Spinal cord (tissue), 10 donors: ENCODE data around the gene PARD3B. TPM values are rescaled to one million over a fixed set of nuclear protein-coding genes. Genes with fewer than 3 reads are reported as not detected.
A peak's percentile ranks its signal among the peaks of the same experiment; 100 is the strongest.

Source experiments
- DNase-seq, 6 donors: peaks; one replicate each; pipeline versions ENCODE4 v3.0.0 to v3.0.0-alpha.2; 2013 to 2015; ENCODE audit warnings: low spot score in 6 of 6, low read depth in 4 of 6
- H3K27ac ChIP-seq: one replicate; pipeline ENCODE4 v1.5.1; 2013; ENCODE audit warnings: low read depth, low read length, control low read depth
- H3K27me3 ChIP-seq: one replicate; pipeline ENCODE4 v1.6.1; 2013; ENCODE audit warnings: low read length; ENCODE audit not compliant: control insufficient read depth, insufficient read depth
- H3K36me3 ChIP-seq: one replicate; pipeline ENCODE4 v1.6.1; 2013; ENCODE audit warnings: low read length; ENCODE audit not compliant: control insufficient read depth, insufficient read depth
- H3K4me1 ChIP-seq: one replicate; pipeline ENCODE4 v1.6.1; 2013; ENCODE audit warnings: low read length; ENCODE audit not compliant: control insufficient read depth, insufficient read depth
- H3K4me3 ChIP-seq: one replicate; pipeline ENCODE4 v1.5.1; 2013; ENCODE audit warnings: low read depth, low read length, control low read depth
- H3K9me3 ChIP-seq: one replicate; pipeline ENCODE4 v1.6.1; 2013; ENCODE audit warnings: low read length; ENCODE audit not compliant: control insufficient read depth, insufficient read depth
- WGBS: methylation state at CpG from one replicate; pipeline ENCODE4 v1.1.5; 2013; ENCODE audit warnings: missing lambda C conversion rate; ENCODE audit not compliant: insufficient coverage; 5-methylcytosine and 5-hydroxymethylcytosine counted together
- polyA plus RNA-seq, 2 donors: library from polyadenylated mRNA; unstranded; fragments of 120-200 nt; gene quantifications; one replicate each; pipeline ENCODE4 v1.2.1, GENCODE V29; 2013; ENCODE audit not compliant: insufficient read length in 2 of 2
- total RNA-seq, 2 donors: library from RNA; depleted of rRNA in 1 of 2; stranded (reverse); fragments of 120-200 nt in 1 of 2; fragments of >200 nt in 1 of 2; gene quantifications; one replicate each; pipeline versions ENCODE4 v1.2.3 to v1.2.4, GENCODE V29; 2013 to 2014
- donor health status: healthy.

The PARD3B gene
- total and polyA plus RNA-seq, 4 donors = 10.8 to 34.6 (median 22.1) TPM

DNA sequence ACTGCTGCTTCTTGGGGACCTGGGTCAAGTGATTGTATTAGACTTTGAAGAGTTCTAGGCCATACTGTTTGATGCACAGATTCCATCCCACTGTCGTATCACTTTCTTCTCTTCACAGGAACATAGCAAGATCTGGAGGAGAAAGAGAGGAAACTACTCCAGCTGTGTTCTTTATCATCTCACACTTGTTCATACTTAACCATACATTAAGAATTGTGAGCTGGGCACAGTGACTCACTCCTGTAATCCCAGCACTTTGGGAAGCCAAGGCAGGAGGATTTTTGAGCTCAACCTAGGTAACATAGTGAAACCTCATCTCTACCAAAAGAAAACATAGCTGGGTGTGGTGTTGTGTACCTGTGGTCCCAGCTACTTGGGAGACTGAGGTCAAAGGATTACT is 111.7 kb downstream of the PARD3B start:
- Histone ChIP-seq H3K27me3 (no peaks in the 10 kb centered on the region), H3K27ac (no peak overlapping the region), H3K36me3 (no peaks in the 10 kb centered on the region), H3K9me3 (no peaks in the 10 kb centered on the region), H3K4me3 (no peak overlapping the region), H3K4me1 (no peaks in the 10 kb centered on the region)
- no CpG with 5 or more reads among the region's 1 CpG for WGBS
- no peak for DNase-seq

DNA sequence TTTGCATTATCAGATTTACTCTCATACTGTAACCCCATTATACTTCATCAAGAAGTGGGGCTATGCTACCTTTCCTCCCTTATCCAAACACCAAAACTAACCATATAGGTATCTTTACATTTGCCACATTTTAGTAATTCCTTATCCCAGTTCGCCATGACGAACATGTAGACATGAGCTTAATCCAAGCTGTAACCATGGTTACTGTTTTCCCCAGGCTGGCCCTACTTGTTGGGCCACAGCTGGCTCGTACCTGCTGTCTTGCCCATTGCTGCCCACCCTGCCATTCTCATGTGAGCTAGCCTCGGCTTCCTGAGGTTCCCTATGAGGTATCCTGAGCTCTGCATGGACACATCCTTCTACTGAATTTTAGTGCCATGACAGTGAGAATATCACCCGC is 117.7 kb downstream of the PARD3B start:
- H3K27me3 ChIP-seq = no peaks in the 10 kb centered on the region
- H3K4me1 ChIP-seq = no peaks in the 10 kb centered on the region
- H3K4me3 ChIP-seq = no peak overlapping the region
- DNase-seq = no peak
- whole genome bisulfite sequencing = 91% methylated on average over 4 of the region's 5 CpGs
- no peaks in the 10 kb centered on the region for H3K9me3 ChIP-seq
- no peaks in the 10 kb centered on the region for H3K36me3 ChIP-seq
- no peak overlapping the region for H3K27ac ChIP-seq

DNA sequence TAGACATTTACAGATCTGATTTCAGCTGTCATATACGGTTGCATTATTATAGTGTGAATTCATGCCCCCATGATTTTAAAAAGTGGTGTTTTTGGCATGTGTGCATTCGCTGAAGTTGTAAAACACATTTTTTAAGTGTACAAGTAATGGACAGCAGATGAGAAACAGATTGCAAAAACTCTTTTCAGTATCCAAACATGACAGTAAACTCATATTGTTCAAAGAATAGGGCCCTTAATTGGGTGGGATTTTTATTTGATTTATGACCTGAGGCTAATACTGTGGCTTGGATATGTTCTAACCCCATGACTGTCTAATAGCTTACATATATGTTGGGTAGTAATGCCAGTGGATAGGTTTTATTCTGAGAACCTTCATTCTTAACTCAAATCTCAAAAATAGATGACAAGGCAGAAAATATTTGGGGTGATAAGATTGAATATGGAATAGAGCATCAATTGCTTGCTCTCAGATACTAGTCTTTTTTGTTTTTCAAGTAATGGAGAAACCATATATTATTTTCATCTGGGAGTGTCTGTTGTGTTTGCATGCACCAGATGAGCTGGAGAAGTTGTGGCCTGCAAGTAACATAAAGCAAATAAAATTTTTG is 118.6 kb downstream of the PARD3B start:
- H3K36me3 ChIP-seq = no peaks in the 10 kb centered on the region
- no peaks in the 10 kb centered on the region for H3K9me3 ChIP-seq
- WGBS = no CpG with 5 or more reads among the region's 2 CpGs
- H3K27me3 ChIP-seq = no peaks in the 10 kb centered on the region
- DNase-seq = no peak
- no peaks in the 10 kb centered on the region for H3K4me1 ChIP-seq
- no peak overlapping the region for H3K4me3 ChIP-seq
- H3K27ac ChIP-seq = no peak overlapping the region

DNA sequence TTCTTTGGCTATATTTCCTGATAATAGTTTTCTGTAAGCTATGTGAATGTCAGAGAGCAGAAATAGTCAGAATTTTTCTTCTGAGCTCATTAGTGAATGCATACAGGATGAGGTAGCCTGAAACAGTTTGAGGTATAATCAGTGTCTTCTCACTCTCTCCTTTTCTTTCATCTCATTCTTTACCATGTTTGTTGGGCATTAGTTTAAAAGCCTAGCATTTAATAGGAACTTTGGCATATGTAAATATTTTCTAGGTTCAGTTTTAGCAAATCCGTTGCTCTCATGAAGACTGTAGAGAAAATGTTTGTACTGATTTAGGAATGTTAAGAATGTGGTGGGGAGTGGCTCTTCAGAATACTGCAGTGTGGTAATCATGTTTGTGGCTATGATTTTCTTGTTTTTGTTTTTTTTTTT is 119.4 kb downstream of the PARD3B start:
- no CpG with 5 or more reads among the region's 1 CpG for WGBS
- peak in 1 of 6 donors; percentile 11 for DNase-seq

DNA sequence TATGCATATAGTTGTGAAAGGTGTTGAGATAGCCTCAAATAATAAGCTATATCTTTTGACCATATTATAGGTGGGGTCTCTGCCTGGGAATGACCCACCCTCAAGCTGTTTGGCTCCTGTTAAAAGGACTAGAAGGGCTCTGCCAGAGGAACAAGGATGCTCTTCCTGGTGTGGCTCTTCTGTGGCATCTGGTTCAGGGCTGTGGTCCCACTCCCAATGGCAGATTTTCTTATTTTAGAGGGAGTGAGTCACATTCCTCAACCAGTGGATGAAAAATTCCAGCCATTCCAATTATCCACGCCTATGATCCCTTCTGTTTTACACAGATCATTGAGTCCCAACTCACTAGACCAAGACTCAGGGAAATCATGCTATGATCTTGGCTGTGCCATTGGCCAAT is 119.9 kb downstream of the PARD3B start:
- Histone ChIP-seq H3K27ac (peak overlapping the region; percentile 7), H3K36me3 (no peaks in the 10 kb centered on the region), H3K27me3 (no peaks in the 10 kb centered on the region), H3K9me3 (no peaks in the 10 kb centered on the region), H3K4me3 (no peak overlapping the region), H3K4me1 (no peaks in the 10 kb centered on the region)
- no CpG with 5 or more reads among the region's 1 CpG for whole genome bisulfite sequencing
- DNase-seq = no peak

More for the DNA sequence above, 119.4 kb downstream of the PARD3B start:
- Histone ChIP-seq H3K4me3 (no peak overlapping the region), H3K27ac (no peak overlapping the region), H3K9me3 (no peaks in the 10 kb centered on the region), H3K4me1 (no peaks in the 10 kb centered on the region), H3K27me3 (no peaks in the 10 kb centered on the region), H3K36me3 (no peaks in the 10 kb centered on the region)

DNA sequence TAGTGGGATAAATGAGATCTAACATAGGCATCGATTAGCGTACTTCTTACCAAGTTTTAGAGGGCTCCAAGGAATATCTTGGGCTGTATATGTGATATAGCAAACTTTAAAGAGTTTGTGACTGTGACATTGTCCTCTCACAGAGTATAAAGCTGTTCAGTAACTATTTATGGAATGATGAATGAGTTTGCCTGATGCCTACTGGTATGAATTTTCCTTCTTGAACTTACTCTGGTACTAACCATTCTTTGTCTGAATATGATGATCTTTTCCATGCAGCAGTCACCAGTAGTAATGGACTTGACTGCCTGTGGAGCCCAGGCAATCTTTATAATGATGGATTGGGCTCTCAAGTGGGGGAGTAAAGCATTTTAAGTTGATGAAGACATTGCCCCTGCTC is 120.5 kb downstream of the PARD3B start:
- no CpG with 5 or more reads among the region's 2 CpGs for WGBS
- H3K27me3 ChIP-seq = no peaks in the 10 kb centered on the region
- H3K27ac ChIP-seq = no peak overlapping the region
- no peak for DNase-seq
- no peak overlapping the region for H3K4me3 ChIP-seq
- H3K36me3 ChIP-seq = no peaks in the 10 kb centered on the region
- no peaks in the 10 kb centered on the region for H3K9me3 ChIP-seq
- no peaks in the 10 kb centered on the region for H3K4me1 ChIP-seq

DNA sequence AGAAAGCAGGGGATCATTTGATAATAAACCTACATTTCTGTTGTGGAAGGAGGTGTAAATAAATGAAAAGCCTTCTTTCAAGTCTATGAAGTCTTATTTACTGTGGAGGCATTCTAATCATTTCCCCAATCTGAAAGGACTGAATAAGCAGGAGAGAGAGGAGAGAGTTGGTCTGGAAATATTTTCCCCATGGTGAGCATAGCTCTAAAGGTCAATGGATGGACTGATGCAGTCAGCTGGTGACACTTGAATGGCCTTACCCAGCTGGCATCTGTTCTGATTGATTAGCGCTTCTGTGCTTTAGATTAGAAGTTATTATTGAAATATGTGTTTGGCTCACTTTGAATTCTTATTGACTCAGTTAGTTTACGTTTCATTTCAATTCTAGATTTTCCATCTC is 122.7 kb downstream of the PARD3B start:
- H3K27me3 ChIP-seq = no peaks in the 10 kb centered on the region
- H3K9me3 ChIP-seq = no peaks in the 10 kb centered on the region
- WGBS = no CpG with 5 or more reads among the region's 2 CpGs
- H3K27ac ChIP-seq = no peak overlapping the region
- H3K4me3 ChIP-seq = no peak overlapping the region
- no peaks in the 10 kb centered on the region for H3K4me1 ChIP-seq
- no peak for DNase-seq
- no peaks in the 10 kb centered on the region for H3K36me3 ChIP-seq

DNA sequence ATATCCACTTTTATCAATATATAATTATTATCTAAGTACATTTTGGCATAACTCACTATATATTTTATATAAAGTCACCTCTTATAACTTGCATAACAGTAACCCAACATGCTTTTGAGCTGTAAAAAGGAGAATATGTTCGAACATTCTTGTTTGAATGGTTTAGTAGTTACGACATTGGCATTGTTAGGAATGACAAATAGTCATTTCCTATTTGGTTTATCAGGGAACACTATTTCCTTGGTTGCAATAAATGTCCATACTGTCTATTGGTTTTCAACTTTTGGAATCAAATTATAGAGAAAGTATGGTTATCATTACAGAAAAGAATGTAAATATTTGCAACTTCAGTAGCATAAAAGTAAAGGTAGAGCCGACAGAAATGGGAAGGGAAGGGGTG is 124.1 kb downstream of the PARD3B start:
- WGBS = no CpG with 5 or more reads among the region's 3 CpGs
- Histone ChIP-seq H3K27ac (no peak overlapping the region), H3K4me3 (no peak overlapping the region), H3K4me1 (no peaks in the 10 kb centered on the region), H3K27me3 (no peaks in the 10 kb centered on the region), H3K9me3 (no peaks in the 10 kb centered on the region), H3K36me3 (no peaks in the 10 kb centered on the region)
- no peak for DNase-seq

DNA sequence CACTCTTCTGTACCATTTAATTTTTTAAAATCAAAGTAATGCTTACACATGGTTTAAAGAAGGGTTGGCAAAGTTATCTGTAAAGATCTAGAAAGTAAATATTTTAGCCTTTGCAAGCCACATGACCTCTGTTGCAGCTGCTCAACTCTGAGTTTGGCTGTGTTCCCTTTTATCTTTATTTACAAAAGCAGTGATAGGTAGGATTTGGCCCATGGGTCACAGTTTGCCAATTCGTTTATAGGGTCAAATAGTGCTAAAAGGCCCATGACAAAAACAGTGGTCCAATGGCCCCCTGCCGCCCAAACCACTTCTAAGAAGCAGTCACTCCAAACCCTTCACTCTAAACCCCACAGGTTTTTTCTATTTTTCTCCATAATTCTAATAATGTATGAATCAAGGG is 124.8 kb downstream of the PARD3B start:
- H3K36me3 ChIP-seq = no peaks in the 10 kb centered on the region
- WGBS = no CpG with 5 or more reads among the region's 2 CpGs
- H3K27ac ChIP-seq = no peak overlapping the region
- no peaks in the 10 kb centered on the region for H3K9me3 ChIP-seq
- no peaks in the 10 kb centered on the region for H3K27me3 ChIP-seq
- no peak overlapping the region for H3K4me3 ChIP-seq
- DNase-seq = no peak
- H3K4me1 ChIP-seq = no peaks in the 10 kb centered on the region

DNA sequence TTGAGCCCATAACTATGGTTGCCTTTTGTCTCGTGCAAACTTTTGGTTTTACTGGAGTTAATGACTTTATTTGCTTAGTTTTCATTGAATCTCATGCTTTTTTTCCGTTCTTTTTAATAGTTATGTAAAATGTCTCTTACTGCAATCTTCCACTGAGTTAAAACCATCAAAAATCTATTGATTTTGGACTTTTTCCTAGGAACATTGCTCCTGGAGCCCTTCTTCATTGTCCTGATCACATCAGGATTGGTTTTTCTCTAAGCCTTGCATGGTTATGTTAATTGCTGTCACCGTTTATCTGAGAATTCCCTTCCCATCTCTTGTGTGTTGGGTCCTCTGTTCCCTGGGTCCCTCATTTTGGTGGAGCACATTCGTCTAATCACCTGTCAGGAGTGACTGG is 125.5 kb downstream of the PARD3B start:
- no peaks in the 10 kb centered on the region for H3K36me3 ChIP-seq
- no peaks in the 10 kb centered on the region for H3K27me3 ChIP-seq
- H3K9me3 ChIP-seq = no peaks in the 10 kb centered on the region
- H3K4me3 ChIP-seq = no peak overlapping the region
- WGBS = 72% methylated on average over 2 of the region's 4 CpGs
- H3K27ac ChIP-seq = no peak overlapping the region
- no peaks in the 10 kb centered on the region for H3K4me1 ChIP-seq
- DNase-seq = no peak
